A673 (cell line): ENCODE results near the gene RASD1.
"Not testable (repeated sequence)": the region's sequence is repeated elsewhere in the genome, so short reads cannot be mapped to it uniquely, and the experiment has no call there.

Source experiments
- EZH2 ChIP-seq: fragments of 200-600 bp; sonication (generic); IDR thresholded peaks from 2 replicates; pipeline ENCODE4 v1.6.1; 2017; ENCODE audit warnings: borderline replicate concordance, low read depth, mild to moderate bottlenecking, mixed read lengths, antibody characterized with exemption, low read length; ENCODE audit not compliant: poor library complexity, severe bottlenecking
- TF ChIP-seq, protein P1 (sequence below): fragments of 300-800, 200-600 bp; sonication (generic); conservative IDR thresholded peaks from 2 replicates; pipeline ENCODE4 v1.5.1; 2017; ENCODE audit warnings: low read depth, mild to moderate bottlenecking, antibody characterized with exemption, low read length, moderate library complexity, mixed read lengths

DNA sequence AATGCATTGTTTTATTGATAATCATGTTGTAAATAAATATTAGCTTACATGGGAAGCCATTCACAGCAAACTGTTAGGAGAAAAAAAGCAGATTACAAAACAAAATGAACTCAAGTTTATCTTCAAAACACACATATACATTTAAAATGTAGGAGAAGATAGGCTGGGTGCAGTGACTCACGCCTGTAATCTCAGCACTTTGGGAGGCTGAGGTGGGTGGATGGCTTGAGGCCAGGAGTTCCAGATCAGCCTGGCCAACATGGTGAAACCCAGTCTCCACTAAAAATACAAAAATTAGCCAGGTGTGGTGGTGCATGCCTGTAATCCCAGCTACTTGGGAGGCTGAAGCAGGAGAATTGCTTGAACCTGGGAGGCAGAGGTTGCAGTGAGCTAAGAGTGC, 30.3 kb downstream of the RASD1 start:
- TF ChIP-seq, protein P1, sequence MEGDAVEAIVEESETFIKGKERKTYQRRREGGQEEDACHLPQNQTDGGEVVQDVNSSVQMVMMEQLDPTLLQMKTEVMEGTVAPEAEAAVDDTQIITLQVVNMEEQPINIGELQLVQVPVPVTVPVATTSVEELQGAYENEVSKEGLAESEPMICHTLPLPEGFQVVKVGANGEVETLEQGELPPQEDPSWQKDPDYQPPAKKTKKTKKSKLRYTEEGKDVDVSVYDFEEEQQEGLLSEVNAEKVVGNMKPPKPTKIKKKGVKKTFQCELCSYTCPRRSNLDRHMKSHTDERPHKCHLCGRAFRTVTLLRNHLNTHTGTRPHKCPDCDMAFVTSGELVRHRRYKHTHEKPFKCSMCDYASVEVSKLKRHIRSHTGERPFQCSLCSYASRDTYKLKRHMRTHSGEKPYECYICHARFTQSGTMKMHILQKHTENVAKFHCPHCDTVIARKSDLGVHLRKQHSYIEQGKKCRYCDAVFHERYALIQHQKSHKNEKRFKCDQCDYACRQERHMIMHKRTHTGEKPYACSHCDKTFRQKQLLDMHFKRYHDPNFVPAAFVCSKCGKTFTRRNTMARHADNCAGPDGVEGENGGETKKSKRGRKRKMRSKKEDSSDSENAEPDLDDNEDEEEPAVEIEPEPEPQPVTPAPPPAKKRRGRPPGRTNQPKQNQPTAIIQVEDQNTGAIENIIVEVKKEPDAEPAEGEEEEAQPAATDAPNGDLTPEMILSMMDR: not testable (repeated sequence)
- not testable (repeated sequence) for TF ChIP-seq EZH2
